GM19043 (cell line): ENCODE data around the gene CSHL1.
A peak's percentile ranks its signal among the peaks of the same experiment; 100 is the strongest.
"Not testable (repeated sequence)": the region's sequence is repeated elsewhere in the genome, so short reads cannot be mapped to it uniquely, and the experiment has no call there.

Experiments used
- ATAC-seq: cut with Tn5 transposase; IDR thresholded peaks from one replicate; pipeline ENCODE4 v1.9.1; 2021; ENCODE audit warnings: low read depth; ENCODE audit not compliant: unreplicated experiment

CSHL1 gene

DNA sequence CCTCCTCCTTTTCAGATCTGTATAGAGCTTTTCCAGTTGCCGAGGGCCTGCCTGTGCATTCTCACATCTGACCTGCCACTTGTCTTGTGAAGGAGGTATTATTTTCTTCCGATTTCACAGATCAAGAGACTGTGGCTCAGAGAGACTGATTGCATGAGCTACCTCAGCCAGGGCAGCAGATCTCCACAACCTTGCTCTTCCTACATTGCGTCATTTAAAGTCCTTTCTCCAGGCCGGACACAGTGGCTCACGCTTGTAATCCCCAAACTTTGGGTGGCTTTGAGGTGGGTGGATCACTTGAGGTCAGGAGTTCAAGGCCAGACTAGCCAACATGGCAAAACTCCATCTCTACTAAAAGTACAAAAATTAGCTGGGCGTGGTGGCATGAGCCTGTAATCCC, 9.0 kb upstream of the CSHL1 start:
- ATAC-seq: not testable (repeated sequence)

DNA sequence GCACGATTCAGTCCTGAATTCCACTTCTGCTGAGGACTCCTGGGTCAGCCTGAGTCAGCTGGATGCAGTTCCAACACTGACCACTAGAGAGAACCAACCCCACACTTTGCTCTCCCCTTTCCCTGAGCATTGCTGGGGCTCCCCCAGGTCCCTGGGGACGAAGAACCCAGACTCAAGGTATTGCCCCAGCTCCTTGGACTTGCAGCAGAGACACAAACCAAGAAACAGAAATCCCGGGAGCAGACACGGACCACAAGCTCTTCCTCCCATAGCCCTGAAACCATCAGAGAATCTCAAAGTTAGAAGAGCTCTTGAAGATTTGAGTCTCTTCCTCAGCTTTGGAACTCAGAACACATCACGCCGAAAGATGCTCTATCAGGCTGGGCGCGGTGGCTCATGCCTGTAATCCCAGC, 8.3 kb upstream of the CSHL1 start:
- peak; percentile 58 for ATAC-seq

DNA sequence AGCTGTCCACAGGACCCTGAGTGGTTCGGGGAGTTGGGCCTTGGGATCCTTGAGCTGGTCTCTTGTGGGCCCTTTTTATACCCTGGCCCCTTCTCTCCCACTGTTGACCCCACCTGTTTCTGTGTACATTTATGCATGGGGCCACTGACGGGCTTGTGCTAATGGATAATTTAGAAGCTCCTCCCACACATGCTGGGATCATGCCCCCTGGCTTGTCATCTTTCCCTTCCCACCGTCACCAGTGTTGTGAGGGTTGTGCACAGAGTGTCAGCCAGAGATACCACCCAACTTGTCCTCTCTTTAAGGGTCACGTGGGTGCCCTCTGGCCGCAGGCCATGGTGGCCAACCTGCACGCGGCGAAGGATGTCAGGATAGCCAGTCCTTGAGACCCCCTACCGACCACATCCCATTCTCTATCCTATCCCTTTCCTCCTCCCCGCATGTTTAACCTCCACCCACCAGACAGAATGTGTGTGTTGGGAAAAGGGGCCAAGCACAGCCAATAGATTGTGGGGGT, 7.8 kb upstream of the CSHL1 start, which contains the start of gene GH1:
TSS of gene GH1 (minus strand) at position 51 of the 517 bp plus-strand sequence. CDS start 63 bp downstream, outside the sequence.
- ATAC-seq: not testable (repeated sequence)

DNA sequence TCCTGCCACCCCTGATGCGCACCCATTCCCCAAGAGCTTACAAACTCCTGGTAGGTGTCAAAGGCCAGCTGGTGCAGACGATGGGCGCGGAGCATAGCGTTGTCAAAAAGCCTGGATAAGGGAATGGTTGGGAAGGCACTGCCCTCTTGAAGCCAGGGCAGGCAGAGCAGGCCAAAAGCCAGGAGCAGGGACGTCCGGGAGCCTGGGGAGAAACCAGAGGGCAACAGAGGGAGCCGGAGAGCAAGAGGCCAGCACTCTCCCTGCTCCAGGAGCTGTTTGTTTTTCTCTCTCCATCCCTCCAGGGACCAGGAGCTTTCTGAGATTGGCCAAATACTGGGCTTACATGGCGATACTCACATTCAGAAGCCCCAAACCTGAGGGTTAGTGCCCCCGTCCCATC, 7.2 kb upstream of the CSHL1 start:
- no peak for ATAC-seq

DNA sequence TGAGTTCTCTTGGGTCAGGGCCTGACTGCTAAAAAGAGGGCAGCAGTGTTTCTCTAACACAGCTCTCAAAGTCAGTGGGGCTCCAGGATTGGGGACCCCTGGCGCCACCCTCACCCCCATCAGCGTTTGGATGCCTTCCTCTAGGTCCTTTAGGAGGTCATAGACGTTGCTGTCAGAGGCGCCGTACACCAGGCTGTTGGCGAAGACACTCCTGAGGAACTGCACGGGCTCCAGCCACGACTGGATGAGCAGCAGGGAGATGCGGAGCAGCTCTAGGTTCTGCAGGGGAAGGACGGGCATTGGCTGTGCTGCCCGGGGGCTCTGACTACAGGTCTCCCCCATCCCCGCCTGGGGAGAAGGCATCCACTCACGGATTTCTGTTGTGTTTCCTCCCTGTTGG, 6.6 kb upstream of the CSHL1 start:
- ATAC-seq: no peak

DNA sequence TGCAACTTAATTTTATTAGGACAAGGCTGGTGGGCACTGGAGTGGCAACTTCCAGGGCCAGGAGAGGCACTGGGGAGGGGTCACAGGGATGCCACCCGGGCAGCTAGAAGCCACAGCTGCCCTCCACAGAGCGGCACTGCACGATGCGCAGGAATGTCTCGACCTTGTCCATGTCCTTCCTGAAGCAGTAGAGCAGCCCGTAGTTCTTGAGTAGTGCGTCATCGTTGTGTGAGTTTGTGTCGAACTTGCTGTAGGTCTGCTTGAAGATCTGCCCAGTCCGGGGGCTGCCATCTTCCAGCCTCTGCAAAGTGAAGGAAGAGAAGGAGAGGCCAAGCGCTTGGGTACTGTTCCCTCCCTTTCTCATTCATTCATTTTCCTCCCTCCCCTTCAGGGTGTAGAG, 6.1 kb upstream of the CSHL1 start:
- not testable (repeated sequence) for ATAC-seq

DNA sequence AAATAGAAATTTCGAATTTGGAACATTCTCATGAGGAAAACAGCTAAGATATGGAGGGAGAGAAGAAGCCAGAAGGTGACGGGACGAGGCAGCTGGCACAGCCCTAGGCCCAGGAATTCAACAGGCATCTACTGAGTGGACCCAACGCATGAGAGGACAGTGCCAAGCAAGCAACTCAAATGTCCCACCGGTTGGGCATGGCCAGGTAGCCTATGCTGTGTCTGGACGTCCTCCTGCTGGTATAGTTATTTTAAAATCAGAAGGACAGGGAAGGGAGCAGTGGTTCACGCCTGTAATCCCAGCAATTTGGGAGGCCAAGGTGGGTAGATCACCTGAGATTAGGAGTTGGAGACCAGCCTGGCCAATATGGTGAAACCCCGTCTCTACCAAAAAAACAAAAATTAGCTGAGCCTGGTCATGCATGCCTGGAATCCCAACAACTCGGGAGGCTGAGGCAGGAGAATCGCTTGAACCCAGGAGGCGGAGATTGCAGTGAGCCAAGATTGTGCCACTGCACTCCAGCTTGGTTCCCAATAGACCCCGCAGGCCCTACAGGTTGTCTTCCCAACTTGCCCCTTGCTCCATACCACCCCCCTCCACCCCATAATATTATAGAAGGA, 5.6 kb upstream of the CSHL1 start:
- no peak for ATAC-seq

DNA sequence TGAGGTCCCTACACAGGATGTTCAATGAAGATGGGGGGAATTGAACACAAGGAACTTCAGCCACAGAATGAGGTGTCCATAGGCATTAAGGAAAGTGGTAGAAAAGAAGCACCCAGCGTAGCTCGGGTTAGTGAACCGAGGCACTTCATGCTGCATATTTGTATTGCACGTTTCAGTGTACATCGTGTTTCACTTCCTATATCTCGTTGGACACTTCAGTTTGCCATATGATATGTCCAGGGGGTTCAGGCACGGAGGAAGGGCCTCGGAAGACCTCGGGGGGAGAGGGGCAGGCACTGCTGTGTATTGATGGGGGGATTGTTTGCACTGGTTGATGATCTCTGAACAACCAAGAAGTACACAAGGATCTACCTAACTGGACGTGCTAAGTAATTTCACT, 4.7 kb upstream of the CSHL1 start:
- ATAC-seq: peak; percentile 54

DNA sequence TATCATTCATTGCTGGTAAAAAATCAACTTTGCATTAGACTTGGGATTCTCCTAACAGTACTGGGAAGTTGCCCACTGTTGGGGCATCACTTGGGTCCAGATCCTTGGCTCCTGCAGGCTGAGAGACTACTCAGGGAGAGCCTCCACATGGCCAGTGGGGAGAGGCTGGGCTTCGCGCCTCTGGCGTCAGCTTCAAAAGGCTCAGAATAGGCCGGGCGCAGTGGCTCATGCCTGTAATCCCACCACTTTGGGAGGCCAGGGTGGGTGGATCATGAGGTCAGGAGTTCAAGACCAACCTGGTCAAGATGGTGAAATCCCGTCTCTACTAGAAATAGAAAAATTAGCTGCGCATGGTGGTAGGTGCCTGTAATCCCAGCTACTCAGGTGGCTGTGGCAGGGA, 3.4 kb upstream of the CSHL1 start:
- ATAC-seq: no peak

DNA sequence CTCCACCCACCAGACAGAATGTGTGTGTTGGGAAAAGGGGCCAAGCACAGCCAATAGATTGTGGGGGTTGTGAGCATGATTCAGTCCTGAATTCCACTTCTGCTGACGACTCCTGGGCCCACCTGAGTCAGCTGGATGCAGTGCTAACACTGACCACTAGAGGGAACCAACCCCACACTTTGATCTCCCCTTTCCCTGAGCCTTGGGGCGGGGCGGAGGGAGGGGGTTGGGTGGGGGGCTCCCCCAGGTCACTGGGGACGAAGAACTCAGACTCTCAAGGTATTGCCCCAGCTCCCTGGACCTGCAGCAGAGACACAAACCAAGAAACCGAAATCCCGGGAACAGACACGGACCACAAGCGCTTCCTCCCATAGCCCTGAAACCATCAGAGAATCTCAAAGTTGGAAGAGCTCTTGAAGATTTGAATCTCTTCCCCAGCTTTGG, 621 bp upstream of the CSHL1 start:
- no peak for ATAC-seq

DNA sequence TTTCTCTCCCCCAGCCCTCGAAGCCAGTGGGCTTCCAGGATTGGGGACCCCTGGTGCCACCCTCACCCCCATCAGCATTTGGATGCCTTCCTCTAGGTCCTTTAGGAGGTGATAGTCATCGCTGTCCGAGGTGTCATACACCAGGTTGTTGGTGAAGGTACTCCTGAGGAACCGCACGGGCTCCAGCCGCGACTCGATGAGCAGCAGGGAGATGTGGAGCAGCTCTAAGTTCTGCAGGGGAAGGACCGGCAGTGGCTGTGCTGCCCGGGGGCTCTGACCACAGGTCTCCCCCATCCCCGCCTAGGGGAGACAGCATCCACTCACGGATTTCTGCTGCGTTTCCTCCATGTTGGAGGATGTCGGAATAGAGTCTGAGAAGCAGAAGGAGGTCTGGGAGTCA, 962 bp downstream of the CSHL1 start:
- ATAC-seq: no peak

DNA sequence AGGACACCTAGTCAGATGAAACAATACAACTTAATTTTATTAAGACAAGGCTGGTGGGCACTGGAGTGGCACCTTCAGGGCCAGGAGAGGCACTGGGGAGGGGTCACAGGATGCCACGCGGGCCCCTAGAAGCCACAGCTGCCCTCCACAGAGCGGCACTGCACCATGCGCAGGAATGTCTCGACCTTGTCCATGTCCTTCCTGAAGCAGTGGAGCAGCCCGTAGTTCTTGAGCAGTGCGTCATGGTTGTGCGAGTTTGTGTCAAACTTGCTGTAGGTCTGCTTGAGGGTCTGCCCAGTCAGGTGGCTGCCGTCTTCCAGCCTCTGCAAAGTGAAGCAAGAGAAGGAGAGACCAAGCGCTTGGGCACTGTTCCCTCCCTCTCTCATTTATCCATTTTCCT, 1.5 kb downstream of the CSHL1 start:
- ATAC-seq: not testable (repeated sequence)

DNA sequence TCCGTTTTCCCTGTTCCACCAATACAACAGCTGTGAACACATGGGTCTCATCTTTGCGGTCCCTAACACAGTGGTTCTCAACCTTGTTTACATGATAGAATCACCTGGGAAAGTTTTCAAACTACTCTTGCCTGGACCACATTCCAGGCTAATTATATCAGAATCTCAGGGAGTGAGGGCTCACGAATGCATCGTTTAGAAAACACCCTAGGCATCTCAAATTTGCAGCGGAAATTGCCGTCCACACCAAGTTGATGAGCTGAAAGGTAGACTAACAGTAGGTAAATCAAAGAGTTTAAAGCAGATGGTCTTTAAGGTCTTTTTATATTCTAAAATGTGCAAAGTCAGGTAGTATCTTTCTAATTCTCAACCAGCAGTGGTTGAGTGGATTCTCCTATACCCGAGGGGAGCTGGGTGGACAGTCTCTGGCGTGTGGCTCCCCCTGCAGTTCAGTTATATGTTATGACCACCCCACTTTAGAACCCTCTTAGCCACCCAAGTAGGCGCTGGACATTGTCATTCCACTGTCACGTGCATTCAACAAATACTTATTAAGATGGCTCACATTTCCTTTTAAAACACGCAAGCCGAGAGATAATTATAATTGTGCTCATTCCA, 3.8 kb downstream of the CSHL1 start:
- ATAC-seq: not testable (repeated sequence)

DNA sequence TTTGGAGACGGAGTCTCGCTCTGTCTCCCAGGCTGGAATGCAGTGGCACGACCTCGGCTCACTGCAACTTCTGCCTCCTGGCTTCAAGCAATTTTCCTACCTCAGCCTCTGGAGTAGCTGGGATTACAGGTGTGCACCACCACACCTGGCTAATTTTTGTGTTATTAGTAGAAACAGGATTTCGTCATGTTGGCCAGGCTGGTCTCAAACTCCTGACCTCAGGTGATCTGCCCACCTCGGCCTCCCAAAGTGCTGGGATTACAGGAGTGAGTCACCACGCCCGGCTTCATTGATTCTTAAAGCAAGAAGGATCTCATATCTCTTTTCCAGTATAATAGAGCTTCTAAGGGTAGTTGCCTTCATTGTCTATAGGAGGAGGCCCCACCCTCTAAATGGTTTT, 6.3 kb downstream of the CSHL1 start:
- ATAC-seq: not testable (repeated sequence)

DNA sequence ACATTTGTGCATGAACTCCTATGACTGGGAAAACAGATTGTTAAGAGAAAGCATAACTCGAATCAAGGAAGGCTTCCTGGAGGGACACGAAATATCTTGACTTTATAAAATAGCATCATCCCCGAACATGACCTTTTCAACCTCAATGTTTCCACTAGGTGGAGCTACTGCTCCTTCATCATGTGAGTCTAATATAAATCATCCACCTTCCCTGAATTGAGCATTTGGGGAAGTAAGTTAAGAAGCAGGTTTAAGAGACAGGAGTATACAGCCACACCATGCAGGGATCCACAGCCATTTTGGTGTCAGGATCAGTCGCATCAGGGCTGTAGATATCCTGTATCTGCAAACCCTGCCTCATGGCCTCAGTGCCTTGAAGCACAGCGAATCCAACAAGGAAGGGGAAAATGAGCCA, 7.3 kb downstream of the CSHL1 start:
- not testable (repeated sequence) for ATAC-seq

DNA sequence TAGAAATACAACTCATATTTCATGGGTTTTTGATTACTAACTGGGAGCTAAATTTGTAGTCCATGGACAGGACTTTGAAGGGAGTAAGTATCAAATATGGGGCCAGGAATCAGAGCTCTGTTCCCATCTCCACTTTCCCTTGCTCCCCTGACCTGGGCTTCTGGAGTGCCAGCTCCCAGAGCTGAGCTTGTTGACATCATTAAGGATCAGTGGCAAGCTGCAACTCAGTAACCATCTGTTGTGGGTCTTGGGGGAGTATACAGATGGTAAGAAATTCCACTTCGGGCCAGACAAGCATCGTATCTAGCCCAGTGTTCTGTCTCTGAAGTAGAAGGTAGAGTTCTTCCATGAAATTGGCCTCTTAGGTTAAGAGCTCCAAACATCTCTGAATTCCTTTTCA, 9.1 kb downstream of the CSHL1 start:
- not testable (repeated sequence) for ATAC-seq

DNA sequence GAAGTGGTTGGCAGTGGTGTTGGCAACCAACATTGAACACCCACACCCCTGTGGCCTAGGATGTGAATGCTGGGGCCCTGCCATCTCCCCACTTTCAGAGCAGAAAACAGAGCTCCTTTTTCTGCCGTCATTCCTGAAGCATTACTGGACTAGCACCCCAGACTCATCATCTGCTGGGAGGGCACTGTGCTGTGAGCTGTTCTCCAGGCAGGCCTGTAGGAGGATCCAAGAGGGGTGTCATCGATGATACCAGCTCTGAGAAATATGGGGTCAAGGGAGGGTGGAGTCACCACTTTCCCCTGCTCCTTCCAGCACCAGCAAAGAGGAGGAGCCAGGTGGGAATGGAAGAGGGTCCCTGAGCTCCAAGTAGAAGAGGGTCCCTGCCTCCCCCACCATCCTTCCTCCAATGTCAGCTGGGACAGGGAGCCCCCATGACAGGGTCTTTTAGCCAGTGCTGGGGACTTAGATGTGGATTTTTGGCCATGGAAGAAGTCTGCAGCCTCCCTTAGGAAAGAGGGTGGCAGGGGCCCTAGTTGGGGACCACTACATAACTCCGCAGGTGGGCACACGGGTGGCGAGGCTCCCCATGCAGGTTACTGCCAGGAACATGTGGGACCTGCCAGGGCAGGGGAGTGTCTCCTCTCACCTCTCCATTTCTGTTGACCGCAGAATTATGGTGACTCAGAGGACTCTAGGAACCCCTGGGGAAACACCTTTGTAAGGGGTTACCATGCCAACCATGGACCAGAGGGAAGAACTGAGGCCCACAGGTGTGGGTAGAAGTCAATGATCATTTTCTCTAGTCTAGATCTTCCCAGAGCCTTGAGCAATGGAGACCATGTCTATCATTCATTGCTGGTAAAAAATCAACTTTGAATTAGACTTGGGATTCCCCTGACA, 11.9 kb downstream of the CSHL1 start:
- ATAC-seq: not testable (repeated sequence)

DNA sequence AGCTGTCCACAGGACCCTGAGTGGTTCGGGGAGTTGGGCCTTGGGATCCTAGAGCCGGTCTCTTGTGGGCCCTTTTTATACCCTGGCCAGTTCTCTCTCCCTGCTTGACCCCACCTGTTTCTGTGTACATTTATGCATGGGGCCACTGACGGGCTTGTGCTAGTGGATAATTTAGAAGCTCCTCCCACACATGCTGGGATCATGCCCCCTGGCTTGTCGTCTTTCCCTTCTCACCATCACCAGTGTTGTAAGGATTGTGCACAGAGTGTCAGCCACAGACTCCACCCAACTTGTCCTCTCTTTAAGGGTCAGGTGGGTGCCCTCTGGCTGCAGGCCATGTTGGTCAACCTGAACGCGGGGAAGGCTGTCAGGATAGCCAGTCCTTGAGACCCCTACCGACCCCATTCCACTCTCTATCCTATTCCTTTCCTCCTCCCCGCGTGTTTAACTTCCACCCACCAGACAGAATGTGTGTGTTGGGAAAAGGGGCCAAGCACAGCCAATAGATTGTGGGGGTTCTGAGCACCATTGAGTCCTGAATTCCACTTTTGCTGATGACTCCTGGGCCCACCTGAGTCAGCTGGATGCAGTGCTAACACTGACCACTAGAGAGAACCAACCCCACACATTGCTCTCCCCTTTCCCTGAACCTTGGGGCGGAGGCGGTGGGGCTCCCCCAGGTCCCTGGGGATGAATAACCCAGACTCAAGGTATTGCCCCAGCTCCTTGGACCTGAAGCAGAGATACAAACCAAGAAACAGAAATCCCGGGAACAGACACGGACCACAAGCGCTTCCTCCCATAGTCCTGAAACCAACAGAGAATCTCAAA, 14.3 kb downstream of the CSHL1 start, which contains the start of gene CSH1:
TSS of gene CSH1 (minus strand) at position 51 of the 831 bp plus-strand sequence. CDS start 63 bp downstream, outside the sequence.
- not testable (repeated sequence) for ATAC-seq

DNA sequence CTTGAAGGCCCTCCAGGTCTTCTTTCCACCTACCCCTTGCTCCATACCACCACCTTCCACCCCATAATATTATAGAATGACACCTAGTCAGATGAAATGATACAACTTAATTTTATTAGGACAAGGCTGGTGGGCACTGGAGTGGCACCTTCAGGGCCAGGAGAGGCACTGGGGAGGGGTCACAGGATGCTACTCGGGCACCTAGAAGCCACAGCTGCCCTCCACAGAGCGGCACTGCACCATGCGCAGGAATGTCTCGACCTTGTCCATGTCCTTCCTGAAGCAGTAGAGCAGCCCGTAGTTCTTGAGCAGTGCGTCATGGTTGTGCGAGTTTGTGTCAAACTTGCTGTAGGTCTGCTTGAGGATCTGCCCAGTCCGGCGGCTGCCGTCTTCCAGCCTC, 16.2 kb downstream of the CSHL1 start:
- not testable (repeated sequence) for ATAC-seq

DNA sequence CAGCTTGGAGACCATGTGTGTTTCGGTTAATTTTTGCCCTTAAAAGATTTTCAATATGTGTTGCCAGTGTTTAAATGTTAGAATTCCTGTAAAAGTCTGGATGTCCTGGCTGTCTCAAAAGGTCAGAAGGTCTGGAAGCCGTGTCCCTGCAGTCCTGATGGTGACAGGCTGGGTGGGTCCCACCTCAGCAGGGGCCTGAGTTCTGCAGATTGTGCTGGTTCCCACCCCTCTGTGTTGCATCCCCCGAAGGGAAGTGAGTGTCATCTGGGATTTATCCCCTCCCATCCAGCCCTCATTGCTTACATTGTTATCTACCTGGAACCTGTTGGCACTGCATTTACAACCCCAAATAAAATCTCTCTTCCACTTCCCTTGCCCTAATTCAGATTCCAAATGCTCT, 17.0 kb downstream of the CSHL1 start:
- not testable (repeated sequence) for ATAC-seq
